ENCODE results near the gene LGR4.

Gene LGR4

DNA sequence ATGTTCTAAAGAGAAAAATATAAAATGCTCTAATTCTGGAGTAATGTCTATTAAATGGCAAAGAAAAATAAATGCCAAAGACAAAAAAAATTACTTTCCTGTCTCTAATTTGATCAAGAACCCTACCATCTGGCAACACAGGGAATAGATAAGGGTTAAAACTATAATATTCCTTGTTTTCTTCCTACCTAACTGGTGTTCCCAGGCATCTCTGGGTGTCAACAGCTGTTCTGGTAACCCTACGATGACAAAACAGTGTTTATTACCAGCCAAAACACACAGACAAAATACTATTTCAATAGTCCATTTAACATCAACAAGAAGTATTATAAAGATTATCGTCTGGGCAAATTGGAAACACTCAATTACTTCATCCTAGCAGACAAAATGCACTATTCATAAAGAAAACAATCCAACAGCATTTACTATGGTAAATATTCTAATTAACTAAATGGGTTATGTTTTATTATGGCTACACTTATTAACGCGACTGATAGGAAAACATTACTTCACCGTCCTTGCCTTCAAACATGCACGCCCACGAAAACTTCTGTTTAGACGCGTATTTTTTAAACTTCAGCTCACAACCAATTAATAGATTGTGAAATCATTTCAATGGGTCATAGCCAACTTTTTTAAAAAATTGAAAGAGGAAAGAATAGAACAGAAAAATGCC is 50.6 kb downstream of the LGR4 start:
- DNase-seq, result no peak

DNA sequence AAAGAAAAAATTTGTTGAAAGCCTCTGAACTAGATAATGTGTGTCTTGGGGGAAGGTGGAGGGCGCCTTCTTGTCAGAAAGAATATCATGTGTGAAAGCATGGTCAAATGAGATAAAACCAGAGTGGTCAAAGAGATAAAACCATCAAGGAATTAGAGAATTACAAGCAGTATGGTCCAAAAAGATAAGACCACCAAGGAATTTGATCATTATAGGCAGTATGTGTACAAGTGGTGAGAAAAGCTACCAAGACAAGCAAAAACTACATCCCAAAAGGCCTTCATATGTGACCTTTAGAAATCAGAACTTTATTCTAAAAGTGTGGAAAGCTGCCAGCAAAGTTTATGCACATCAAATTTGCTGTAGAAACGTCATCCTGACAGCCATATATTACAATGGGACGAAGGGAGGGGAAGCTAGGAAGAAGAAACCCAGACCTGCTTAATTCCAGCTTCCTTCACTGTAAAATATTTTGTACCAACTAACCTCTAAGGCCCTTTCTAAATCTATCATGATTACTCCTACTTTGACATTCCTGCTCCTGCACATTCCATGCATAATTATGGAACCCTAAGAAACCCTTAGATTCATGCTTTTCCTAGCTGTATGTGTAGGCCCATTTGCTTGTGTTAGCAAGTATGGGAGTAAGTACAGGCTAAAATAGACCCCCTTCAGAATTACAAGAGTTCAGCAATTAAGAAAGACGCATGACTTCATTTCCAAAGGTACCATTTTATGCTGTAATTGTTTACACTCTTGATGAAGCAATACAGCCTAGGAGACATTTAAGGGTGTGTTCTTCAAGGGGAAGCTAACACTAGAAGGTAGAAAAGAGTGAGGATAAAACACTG is 51.6 kb downstream of the LGR4 start:
- DNase-seq, result no peak

DNA sequence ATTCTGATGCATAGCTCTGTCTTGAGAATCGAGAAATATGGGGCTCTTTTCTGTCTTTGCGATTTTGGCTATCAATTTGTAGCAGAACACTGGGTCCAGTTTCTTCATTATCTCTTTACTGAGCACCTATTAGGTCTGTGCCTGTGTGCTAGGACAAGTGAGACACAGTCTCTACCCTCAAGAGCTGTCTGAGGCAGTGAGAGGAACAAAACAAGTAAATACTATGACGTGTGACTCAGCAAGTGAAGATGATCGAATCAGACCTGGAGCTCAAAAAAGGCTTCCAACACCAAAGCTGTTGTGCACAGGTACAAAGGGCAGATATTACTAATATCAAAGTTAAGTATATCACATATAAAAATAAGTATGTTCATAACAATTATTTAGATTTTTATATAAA is 52.4 kb downstream of the LGR4 start:
- no peak for DNase-seq

DNA sequence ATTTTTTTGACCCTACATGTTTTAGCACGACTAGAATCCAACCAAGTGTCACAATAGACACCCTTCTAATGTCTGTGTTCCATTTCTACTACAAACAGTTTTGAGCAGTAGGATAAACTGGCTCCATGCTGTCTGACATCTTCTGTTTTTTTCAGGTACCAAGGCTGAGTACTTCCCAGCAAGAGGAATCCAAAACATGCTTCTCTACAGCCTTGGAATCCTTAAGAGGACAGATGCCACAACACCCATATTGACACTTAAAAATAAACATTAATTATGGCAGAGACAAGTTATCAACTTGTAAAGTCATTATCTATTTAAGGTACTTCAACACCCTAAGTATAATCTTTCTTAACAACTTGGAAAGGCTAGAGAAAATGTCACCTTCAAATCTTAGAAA is 54.2 kb downstream of the LGR4 start:
- no peak for DNase-seq

DNA sequence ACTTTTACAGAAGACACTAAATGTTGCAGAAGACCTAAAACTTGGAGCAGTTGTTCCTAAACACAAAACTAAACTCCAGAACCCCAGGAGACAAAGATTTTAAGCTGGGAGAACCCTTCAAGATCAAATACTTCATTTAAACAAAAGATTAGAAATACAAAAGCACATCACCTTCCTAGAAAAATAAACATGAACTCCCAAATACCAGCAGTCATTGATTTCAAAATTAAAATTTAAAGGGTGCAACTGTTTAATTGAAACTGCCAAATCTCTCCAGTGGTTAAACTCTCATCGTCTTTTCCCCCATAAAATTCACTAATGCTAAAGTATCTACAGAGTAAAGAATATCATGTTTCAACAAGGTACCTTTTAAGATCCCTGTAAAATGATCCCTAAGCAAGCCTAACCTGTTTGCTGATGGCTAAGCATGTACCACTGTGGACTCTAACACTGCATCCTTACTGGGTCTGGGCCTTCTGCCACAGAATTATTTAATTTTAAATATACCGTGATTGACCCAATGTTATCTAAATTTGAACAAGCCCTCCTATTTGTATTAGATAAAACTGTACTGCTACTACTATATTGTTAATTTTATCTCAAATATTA is 55.9 kb downstream of the LGR4 start:
- DNase-seq, result no peak

DNA sequence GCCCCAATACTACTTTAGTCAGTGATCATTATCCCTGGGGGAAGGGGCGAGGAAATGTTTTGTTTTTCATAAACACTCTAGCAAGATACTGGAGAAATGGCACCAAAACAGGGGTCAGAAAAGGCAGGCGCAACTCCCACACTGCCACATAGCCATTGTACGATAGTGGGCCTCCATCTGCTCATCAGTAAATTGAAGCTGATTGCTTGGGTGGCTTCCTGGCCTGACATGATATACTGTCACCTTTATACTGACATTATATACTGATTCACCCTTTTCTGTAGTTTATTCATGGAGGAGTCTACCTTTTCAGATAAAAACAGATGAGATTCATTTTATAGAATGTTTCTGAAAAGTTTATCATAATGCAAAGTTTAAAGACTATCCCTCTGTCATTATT is 57.9 kb downstream of the LGR4 start:
- no peak for DNase-seq

DNA sequence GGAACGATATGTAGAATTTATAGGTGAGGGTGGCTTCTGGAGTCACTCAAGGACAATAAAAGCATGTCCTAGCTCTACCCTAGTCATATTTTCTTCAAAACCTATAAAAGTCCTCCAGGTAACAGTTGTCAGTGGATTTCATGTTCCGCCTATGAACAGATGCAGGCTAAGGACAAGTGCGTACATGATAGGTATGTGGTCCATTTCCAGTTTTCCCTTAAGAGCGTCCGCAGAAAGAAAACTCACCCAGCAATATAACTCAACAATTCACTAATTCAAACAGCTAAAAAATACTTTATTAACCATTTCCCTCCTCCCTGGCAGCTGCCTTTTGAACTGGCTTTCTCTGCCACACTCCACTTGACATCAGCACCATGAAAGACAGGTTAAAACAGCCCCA is 59.4 kb downstream of the LGR4 start:
- DNase-seq, result no peak

DNA sequence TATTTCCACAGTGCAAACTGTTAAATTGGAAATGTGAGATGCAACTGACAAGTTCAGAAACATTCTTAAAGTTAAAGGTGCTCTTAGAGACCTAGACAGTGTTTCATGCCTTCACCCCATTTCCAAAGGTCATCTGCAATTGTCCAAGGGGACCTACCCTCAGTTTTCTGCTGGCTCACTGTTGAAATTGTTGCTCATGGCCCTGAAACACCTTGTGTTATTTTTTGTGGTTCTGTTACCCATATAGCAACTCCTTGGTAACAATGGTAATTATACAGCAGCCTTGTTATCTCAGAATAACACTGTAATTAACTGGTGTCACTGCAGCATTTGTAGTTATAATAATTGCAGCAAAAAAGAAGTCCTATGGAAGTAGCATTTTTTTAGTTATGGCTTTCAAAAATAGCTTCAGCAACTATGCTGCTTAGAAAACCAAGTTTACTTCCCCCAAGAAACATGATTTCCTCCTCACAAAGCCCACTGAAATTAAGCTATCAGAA is 60.3 kb downstream of the LGR4 start:
- DNase-seq, result no peak

DNA sequence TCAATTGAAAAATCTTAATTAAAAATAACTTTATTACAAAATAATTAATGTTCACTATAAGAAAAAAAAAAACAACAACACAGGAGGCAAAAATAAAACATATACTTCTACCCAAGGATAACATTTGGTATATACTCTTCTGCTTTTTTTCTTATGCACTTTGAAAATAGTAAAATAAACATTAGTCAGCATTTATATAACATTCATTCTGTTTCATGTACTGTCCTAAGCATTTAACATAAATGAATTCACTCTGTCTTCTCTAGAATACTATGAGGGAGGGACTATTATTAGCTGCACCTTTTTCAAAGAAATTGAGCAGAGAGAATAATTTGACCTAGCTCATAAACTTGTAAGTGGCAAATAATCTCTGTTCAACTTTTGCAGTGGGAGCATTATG is 61.3 kb downstream of the LGR4 start:
- no peak for DNase-seq

DNA sequence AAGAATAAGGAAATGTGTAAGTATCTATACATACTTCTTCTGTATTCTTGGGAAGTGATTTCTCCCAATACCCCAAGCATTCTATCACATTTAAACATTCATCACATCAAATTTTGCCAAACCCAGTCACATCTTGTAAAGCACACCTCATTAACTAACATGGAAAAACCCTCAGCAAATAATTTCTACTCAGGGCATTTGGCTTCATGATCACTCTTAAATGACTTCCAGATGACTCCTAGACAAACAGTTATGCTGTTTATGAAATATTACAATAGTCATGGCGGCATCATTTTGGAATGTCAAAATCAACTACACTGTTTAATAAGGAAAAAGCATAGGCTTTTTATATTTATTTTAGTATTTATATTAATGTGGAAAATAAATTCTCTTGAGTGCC is 62.3 kb downstream of the LGR4 start:
- no peak for DNase-seq

DNA sequence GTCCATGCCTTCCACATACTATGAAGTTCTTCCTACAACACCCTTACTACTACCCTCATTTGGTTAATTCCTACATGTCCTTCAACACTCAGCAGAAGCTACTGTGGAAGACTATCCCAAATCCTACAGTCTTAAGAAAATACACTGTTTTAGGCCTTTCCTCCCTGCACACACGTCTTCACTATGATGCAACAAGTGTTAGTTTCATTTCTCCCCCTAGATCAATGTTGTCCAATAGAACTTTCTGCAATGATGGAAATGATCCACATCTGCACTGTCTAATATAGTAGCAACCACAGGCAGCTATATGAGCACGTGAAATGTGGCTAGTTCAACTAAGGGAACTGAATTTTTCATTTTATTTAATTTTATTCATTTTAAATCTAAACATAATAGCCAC is 62.8 kb downstream of the LGR4 start:
- DNase-seq, result no peak

DNA sequence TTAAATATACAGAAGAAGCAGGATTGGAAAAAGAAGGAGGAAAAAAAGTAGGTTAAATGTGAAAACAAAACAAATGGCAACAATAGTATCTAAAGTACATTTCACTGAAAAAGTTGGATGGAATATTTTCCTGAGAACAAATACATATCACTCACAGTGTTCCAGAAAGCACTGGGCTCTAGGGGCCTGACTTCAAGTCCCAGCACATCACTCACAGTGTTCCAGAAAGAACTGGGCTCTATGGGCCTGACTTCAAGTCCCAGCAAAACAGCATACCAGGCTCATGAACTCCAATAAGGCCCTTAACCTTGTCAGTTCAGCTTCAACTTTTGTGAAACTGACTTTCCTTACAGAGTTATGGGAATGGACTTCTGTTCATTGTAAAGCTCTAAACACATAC is 63.5 kb downstream of the LGR4 start:
- no peak for DNase-seq

DNA sequence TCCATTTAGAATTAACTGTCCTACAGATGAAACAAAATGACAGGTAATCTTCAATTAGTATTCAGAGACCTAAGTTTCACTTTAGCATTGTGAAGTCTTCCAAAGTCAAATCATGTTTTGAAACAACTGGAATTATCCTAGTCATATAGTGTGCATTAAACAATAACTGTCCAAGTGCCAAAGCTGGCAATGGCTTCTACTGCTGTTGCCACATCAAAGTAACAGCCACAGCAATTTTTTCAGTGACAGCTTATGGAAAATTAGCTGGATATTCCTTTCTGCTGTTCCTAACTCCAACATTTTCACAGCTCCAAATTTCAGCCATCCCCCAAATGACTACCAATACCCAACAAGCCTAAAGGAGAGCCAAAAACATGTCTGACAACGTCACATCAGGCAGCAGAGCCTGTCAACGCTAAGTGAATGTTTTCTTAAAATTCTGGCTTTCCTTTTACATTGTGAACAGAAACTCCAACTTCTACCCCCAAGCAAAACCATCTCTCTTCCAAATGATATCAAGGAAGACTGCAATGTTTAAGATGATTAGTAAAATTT is 64.3 kb downstream of the LGR4 start:
- no peak for DNase-seq

DNA sequence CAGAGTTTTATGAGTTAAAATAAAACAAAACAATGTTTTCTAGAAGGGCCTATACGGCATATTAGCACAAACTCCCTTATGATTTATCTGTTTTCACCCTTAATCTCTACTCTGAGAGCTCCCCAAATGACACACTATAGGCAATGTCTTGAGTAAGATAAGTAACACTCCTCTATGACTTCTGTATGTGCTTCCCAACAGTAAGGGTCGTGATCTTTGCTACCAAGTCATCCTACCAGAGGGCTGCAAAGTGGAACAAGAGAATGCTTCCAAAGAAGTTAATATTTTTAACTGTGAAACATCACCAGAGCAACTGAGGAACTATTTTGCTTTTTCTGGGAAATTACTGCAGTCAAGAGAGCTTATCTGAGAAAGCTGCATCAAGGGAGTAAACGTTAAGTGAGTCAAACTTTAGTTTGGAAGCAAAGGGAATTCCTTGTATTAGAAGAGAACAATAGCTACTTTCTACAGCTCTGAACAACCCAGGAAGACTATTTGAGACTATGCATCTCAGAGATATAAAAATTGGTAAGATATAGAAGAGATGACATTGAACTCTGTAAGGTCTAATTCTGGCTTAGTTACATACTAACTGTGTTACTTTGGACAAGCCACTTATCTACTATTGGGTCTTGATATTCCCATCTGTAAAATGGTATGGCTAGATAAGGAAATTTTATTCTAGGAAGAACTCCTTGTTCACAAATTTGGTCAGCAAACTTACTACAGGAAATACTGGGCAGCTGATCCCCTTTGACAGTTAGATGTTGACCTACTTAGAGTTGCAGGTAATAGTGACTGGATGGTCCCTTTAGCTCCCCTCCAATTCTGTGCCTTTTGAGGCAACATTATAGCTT is 65.9 kb downstream of the LGR4 start:
- no peak for DNase-seq

DNA sequence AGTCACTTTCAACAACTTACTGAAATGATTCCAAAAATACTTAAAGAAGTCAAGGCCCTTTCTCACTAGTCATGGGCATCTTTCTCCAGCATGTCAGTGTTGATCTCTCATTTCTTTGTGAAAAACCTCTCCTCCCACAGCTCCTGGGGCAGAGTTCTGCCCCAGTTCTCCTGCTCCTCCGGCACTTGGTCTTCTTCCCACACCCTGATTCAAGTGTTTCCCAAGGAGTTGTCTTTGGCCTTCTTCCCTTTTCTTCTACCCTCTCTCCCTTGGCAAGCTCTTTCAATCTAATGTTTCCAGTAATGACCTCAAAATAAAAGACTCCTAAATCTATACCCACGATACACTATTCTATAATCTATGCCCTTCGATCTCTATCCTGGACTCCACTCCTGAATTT is 67.5 kb downstream of the LGR4 start:
- DNase-seq, result no peak

DNA sequence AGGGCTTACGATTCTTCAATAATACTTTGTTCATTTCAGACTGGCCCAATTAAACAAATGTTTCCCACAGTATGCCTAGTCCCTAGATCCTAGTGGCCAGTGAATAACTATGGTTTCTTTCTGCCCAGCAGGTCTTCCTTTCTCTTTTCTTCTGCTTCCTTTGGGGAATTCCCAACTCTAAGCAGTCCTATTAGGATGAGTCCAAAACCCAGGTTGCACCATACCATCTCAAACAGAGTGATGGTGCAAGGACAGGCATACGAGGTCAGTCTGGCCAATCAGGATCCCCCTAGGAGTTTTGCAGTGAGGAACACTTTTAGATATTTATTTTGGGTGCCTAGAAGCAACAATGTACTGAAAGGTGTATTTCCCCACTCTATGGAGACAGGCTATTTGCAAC is 68.2 kb downstream of the LGR4 start:
- no peak for DNase-seq

DNA sequence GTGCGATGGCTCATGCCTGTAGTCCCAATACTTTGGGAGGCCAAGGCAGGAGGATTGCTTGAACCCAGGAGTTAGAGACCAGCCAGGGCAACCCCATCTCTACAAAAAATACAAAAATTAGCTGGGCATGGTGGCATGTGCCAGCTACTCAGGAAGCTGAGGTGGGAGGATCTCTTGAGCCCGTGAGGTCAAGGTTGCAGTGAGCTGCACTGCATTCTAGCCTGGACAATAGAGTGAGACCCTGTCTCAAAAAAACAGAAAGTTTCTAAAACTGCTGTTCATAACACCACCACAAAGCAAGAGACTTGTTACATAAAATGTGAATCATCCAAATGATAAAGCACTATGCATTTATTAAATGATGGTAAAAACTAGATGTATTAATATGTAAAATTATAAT is 69.4 kb downstream of the LGR4 start:
- DNase-seq, result no peak

DNA sequence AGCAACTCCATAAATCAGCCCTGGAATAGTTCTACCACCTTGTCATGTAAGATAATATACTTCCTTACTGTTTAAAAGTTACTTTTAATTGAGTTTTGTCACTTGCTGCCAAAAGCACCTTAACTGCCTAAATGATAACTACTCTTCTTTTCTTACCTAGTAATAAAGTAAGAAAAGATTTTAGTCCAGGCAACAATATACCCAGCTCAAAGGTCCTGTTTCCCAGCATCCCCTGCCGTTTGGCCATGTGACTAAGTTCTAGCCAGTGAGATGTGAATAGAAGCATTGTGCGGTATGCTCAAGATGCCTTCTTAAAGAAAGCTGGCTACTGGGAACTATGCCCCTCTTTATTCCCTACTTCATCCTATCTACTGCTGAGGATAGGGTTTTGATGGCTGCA is 70.1 kb downstream of the LGR4 start:
- DNase-seq, result no peak

DNA sequence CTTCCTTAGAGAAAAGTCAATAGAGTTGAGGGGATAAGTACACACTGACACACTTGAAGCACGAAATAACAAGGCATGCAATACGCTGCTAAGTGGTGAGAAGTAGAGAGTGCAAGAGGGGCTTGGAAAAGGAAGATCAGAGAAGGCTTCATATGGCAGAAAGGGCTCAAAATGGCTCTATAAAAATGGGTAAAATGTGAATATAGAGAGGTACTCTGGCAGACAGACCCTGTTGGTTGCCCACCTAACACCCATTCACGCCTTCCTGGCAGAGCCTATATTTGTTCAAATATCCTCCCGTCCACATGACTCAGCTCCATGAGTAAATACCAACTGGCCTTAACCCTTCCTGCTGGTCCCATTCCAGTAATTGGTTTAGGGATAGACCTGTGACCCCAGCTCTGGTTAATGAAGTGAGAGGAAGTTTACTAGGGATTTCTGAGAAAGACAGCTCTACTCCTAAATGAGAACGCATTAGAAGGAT is 70.7 kb downstream of the LGR4 start:
- DNase-seq, result no peak

DNA sequence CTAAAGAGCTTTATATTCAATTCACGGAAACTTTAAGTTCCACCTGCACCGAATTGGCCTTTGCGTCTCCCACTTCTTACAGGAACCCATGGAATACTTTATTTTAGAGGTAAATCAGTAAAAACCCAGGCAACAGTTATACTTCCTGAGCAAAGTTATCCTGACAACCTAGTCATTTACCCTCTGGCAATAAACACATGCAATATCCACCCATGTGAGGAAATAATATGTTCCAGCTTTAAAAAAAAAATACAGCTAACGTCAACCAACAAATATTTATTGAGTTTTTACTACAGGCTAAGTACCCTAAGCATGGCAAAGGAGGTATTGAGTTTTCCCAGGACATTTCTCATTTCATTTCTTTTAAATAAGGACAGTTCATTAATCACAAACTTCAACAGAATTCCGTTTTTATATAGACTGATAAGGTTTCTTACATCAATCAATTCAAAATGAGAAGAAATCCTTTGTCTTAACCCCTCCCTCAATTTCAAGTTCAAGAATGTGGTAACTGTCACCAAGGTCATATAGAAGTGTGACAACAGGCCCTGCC is 71.2 kb downstream of the LGR4 start:
- no peak for DNase-seq

DNA sequence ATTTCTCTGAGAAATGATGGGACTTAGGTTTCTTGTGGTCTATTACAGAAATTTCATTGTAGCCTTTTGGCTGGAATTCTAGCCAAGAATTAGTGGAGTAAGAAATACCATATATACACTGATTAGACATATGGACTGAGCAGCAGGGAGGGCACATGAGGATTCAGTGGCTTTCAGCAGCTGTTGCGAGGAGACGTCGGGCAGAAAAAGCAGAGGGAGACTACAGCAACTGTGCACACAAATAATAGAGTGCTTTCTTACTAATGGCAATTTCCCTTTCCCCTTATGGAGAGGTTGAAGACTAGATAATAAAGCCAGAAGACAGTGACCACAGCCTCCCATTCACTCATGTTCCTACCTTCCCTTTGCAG is 74.2 kb downstream of the LGR4 start:
- DNase-seq, result no peak

All from cortex of kidney (tissue), 1 donor.